Stimulated activated naive CD4-positive, alpha-beta T cell treated with Interleukin-2 at 50 U/mL for 16 hours (primary cell): ENCODE results near the gene SEC23IP.
"Not testable (repeated sequence)": the region's sequence is repeated elsewhere in the genome, so short reads cannot be mapped to it uniquely, and the experiment has no call there.

Experiments used
- DNase-seq: peaks from one replicate; lab custom pipeline; 2025; lab: John Stamatoyannopoulos, UW

The SEC23IP gene

DNA sequence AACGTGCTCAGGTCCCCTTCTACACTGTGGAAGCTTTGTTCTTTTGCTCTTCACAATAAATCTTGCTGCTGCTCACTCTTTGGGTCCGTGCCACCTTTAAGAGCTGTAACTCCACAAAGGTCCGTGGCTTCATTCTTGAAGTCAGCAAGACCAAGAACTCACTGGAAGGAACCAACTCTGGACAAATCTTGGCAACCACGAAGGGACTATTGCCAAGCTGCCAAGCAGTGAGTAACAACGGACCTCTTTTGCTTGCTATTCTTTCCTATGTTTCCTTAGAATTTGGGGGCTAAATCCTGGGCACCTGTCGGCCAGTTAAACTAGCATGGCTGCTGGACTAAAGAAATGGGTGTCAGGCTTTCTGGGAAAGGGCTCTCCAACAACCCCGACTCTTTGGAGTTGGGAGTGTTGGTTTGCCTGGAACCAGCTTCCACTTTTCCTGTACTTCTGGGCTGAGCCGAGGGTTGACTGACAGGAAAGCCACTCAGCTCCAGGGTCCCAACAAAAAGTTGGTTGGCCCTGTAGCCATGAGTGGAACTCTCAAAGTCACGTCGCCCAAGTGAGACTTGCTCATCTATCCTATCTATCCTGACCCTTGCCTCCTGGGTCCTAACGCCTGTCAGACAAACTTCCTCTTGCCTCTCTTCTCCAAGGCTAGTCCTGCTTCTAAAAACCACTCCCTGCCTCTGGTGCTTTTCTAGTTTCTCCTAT, 8.5 kb upstream of the SEC23IP start:
- not testable (repeated sequence) for DNase-seq

DNA sequence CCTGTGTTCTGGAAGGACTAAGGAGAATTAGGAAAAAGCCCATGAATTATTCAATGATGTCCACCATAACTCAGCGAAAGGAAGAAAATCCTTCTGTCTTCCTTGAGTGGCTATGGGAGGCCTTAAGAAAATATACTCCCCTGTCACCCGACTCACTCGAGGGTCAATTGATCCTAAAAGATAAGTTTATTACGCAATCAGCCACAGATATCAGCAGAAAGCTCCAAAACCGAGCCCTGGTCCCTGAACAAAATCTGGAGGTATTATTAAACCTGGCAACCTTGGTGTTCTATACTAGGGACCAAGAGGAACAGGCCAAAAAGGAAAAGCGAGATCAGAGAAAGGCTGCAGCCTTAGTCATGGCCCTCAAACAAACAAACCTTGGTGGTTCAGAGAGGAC, 6.5 kb upstream of the SEC23IP start:
- DNase-seq = not testable (repeated sequence)

DNA sequence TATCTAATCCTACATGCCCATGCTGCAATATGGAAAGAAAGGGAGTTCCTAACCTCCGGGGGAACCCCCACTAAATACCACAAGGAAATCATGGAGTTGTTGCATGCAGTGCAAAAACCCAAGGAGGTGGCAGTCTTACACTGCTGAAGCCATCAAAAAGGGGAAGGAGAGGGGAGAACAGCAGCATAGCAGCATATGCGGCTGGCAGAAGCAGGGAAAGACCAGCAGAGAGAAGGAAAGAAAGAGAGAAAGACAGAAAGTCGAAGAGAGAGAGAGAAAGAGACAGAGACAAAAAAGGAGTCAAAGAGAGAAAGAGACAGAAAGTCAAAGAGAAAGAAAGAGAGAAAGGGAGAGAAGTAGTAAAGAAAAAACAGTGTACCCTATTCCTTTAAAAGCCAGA, 3.8 kb upstream of the SEC23IP start:
- DNase-seq = not testable (repeated sequence)

DNA sequence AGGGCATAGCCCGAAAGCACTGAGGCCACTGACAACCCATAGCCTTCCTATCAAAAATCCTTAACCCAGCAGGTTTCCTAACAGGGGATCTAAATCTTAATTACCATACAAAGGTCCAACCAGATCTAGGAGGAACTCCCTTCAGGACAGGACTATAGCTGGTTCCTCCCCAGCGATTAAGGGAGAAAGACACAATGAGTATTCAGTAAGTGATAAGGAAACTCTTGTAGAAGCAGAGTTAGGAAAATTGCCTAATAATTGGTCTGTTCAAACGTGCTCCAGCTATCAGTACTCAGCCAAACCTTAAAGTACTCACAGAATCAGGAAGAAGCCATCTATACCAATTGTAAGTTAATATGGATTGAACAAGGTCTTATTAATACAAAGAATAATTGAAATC, 3.3 kb upstream of the SEC23IP start:
- DNase-seq = not testable (repeated sequence)

DNA sequence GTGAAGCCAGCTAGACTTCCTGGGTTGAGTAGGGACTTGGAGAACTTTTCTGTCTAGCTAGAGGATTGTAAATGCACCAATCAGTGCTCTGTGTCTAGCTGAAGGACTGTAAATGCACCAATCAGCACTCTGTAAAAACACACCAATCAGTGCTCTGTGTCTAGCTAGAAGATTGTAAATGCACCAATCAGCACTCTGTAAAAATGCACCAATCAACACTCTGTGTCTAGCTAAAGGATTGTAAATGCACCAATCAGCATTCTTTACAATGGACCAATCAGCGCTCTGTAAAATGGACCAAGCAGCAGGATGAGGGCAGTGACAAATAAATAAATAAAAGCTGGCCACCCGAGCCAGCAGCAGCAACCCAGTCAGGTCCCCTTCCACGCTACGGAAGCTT, 2.2 kb upstream of the SEC23IP start:
- not testable (repeated sequence) for DNase-seq

DNA sequence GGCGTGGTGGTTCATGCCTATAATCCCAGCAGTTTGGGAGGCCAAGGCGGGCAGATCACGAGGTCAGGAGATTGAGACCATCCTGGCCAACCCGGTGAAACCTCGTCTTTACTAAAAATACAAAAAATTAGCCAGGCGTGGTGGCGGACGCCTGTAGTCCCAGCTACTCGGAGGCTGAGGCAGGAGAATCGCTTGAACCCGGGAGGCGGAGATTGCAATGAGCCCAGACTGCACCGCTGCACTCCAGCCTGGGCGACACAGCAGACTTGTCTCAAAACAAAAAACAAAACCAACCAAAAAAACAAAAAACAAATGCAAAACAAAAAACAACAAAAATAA, 712 bp upstream of the SEC23IP start:
- not testable (repeated sequence) for DNase-seq

DNA sequence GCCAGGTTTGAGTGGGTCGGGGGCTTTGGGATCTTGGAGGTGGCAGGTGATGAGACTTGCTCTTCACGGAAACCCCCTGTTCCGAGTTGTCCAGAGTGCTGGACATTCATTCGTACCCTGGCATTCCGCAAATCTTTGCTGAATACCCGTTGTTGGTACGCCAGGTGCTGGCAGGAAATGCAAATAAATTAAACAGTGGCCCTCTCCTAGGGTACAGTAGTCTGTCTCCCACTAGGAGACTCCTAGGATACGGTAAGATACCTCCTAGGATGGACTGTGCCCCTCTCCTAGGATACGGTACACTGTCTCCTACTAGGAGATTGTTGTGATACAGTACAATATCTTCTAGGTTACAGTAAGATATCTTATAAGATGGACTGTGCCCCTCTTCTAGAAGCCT, 544 bp downstream of the SEC23IP start:
- no peak for DNase-seq

DNA sequence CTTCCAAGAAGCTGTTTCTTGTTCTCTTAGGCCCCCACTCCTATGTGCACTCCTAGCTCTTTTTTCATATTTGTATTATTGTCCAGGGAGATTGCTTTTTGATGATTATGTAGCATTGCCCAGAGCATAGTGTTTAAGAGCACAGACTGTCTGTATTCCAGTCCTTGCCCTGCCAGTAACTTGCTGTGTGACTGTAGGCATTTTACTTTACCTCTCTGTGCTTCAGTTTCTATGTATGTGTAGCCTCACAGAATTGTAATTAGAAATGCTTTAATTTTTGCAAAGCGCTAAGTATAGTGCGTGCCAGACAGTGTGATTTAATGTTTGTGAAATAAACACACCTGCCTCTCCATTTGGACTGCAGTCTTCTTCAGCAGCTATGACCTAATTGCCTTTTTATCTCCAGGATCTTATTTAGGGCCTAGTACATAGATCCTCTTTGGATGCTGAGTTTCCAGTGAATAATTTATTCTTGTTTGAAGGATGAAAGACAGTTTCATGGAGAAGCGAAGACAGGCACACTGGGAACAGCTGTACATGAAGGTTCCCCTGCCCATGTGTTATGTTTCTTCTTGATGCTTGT, 1.4 kb downstream of the SEC23IP start:
- no peak for DNase-seq

DNA sequence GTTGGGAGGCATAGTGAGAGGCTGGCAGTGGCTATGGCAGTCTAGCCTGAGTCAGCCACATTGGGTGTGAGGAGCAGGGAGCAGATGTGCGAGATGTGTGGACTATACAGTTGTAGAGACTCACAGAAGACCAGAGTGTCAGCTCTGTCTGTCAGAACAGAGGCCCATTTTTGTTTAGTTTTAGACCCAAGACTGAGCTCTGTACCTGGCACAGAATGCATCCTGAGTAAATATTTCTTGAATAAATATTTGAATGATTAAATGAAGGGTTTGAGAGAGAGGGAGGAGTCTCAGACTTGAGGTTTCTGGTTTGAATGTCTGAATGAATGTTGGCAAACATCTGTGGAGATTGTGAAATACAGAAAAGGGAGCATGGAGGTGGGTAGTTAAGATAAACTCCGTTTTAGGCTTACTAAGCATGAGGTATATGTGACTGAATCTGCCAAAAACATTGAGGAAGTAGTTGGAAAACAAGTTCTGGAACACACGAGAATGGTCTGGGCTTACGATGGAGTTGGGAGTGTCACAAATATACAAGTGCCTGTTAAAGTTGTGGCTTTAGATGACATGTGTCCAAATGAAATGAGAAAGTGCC, 3.6 kb downstream of the SEC23IP start:
- DNase-seq = no peak

DNA sequence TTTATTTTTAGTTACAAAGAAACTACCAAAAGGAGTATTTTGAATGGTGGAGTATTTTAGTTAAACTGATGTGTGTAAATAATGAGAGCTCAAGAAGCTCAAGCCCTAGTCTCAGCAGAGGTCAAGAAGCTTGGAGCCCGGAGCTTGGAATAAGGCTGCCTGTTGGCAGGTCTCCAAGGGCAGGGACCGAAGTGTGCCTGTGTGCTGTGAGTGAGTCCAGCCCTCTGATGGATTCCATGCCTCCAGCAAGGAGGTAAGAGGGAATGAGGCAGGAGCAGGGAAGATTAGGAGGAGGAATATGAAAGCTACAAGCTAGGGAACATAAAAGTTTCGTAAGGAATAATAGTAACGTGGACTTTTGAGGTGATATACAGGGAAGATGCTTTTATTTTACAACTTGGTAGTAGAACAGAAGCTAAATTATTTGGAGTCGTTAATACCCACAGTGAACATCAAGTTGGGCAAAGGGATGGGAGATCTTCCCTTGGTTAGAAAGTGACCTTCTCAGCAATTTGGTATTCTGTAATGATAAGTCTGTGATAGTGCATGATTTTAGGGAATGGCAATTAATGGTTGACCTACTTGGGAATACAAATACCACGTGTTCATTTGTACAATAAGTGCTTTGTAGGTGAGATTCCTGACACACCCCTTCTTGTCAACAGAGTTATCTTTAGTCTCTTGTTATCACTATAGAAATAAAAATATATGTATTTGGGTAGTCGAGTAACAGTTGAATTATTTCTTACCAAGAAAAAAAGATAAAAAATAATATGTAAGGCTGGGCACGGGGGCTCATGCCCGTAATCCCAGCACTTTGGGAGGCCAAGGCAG, 4.6 kb downstream of the SEC23IP start:
- DNase-seq = no peak

DNA sequence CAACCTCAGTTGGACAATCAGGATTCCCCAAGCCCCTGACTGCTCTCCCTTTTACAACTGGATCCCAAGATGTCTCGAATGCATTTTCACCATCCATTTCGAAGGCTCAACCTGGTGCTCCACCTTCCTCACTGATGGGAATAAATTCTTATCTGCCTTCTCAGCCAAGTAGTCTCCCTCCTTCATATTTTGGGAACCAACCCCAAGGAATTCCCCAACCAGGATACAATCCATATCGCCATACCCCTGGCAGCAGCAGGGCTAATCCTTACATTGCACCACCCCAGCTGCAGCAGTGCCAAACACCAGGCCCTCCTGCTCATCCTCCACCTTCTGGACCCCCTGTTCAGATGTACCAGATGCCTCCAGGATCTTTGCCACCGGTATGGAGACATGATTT, 6.0 kb downstream of the SEC23IP start:
- no peak for DNase-seq

DNA sequence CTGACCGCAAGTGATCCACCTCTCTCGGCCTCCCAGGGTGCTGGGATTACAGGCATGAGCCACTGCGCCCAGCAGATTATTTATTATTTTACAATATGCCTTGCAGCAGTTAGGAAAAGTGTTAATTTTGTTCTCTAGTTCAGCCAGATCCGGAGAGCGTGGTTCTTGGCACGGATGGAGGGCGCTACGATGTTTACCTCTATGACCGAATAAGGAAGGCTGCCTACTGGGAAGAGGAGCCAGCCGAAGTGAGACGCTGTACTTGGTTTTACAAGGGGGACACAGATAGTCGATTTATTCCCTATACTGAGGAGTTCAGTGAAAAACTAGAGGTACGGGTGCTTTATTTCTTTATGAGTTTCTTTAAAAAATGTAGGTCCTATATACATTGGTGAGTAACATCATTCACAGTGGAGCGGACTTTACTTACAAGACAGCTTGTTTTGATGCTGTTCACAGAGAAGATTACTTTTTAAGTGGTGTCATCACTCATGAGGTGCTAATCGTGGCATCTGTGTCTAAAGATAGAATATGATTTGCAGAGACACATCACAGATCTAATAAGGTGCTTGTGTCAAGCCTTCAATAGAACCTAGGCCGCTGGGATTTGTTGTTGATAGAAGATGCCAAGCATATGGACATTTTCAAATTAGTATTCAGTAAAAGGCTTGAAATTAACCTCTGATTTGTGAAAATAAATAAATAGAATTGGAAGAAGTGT, 11.6 kb downstream of the SEC23IP start:
- DNase-seq = no peak

DNA sequence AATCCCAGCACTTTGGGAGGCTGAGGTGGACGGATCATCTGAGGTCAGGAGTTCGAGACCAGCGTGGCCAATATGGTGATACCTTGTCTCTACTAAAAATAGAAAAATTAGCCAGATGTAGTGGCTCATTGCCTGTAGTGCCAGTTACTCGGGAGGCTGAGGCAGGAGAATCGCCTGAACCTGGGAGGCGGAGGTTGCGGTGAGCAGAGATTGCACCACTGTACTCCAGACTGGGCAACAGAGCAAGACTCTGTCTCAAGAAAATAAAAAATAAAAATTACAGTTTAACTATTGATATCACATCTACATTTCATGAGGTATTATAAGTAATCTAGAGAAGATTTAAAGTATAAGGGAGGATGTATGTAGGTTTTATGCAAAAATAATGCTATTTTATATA, 15.2 kb downstream of the SEC23IP start:
- not testable (repeated sequence) for DNase-seq

DNA sequence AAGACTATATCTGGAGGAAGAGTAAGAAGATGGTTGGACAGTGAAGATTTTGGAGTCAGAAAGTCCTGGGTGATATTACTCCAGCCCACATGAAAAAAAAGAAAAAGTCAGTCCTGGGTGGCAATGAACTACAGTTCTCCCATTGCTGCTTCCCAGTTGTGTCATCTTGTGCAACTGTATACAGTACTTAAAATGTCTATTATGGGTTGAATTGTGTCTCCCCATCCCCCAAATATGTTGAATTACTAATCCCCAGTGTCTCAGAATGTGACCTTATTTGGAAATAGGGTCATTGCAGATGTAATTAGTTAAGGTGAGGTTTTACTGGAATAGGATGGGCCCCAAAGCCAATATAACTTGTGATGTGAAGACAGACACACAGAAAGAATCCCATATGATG, 15.6 kb downstream of the SEC23IP start:
- DNase-seq = no peak

DNA sequence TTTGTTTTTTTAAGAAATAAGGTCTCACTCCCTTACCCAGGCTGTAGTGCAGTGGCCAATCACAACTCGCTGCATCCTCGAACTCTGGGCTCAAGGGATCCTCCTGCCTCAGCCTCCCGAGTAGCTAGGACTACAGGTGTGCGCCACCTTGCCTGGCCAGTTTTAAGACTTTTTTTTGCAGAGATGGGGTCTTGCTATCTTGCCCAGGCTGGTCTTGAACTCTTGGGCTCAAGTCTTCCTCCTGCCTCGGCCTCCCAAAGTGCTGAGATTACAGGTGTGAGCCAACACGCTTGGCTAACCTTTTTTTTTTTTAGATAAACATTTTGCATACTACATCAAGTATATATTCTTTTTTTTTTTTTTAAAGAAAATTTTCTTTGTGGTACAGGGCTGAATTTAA, 18.2 kb downstream of the SEC23IP start:
- DNase-seq = no peak

DNA sequence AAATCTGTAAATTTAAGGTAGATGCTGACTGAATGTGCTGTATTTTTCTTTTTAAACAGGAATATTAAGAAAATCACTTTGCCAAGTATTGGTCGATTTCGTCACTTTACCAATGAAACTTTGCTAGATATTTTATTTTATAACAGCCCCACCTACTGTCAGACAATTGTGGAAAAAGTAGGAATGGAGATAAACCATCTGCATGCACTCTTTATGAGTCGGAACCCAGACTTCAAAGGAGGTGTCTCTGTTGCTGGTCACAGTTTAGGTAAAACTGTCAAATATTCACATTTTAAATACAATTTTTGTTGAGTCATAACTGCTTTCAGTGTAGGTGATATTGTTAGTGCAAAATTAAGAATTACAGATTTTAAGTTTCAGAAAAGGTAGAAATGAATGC, 25.2 kb downstream of the SEC23IP start:
- DNase-seq = no peak

DNA sequence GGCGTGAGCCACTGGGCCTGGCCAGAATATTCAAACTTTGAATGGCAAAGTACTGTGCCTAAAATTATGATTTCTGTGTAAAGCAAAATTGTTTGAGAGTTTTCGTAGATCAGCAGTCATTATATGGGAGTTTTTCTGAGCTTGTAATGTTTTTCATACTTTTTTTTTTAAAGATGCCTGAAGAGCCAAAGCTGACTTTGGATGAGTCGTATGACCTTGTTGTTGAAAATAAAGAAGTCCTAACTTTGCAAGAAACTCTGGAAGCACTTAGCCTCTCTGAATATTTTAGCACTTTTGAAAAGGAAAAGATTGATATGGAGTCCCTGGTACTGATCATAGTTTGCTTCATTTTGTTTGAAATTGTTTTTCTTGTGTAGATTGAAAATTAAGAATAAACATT, 26.7 kb downstream of the SEC23IP start:
- DNase-seq = no peak

DNA sequence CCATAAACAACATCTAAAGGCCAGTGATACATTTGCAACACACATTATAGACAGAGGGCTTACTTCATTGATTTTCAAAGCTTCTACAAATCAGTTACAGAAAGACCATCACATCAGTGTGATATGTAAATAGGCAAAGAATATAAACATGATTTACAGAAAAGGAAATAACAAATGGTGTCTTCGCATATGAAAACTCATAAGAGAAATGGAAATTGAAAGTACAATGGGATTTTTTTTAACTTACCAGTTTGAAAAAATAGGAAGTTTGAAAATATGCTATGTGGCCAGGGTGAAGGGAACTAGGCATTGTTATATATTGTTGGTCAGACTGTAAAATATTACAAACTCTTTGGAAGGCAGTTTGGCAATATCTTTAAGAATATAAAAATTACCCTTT, 27.3 kb downstream of the SEC23IP start:
- no peak for DNase-seq

DNA sequence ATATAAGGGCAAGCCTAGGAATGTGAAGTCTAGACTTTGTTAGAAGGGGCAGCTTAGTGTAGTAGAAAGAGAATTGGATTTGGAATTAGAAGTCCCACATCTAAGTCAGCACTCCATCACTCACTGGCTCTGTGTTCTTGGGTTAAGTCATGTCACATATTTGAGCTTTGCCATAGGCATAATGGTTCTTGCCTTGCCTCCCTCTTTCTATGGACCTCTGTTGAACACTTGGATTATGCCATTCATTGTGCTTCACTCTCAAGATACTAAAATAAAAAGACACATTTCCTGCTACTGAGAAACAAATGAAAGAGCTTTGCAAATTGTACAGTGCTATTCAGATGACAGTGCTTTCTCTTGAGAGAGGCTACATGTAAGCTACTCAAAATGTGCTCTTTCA, 35.9 kb downstream of the SEC23IP start:
- DNase-seq = no peak

DNA sequence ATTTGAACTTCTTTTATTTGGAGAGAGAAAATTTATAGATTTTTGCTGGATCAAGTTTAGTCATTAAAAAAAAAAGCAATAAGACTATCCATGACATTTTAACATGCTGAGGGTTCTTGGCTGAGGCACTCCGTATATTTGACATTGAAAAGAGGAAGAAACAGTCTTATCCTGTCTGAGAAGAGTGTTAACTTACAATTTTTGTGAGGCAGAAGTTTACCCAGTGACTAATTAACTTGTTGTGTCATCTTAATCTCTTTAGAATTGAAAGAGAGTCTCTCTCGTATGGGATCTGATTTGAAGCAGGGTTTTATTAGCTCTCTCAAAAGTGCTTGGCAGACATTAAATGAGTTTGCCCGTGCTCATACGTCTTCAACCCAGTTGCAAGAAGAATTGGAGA, 39.3 kb downstream of the SEC23IP start:
- DNase-seq = no peak

DNA sequence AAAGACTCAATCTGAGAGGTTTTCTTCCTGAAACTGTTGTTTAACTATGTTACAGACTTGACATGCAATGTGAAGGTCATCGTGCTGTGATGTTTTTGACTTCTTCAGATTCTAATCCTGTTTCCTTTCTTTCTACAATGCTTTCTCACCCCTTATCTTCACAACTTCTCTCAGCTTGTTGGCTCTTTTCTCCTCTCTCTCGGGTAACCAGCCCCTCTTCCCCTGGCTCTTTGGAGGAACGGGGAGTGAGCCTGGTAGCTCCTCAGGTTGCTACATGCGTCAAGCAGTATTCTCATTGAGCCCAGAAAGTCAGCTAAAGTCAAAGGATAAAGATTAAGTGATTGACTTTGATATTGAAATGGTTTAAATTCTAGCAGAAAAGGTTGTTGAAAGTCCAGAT, 40.1 kb downstream of the SEC23IP start:
- DNase-seq = no peak

DNA sequence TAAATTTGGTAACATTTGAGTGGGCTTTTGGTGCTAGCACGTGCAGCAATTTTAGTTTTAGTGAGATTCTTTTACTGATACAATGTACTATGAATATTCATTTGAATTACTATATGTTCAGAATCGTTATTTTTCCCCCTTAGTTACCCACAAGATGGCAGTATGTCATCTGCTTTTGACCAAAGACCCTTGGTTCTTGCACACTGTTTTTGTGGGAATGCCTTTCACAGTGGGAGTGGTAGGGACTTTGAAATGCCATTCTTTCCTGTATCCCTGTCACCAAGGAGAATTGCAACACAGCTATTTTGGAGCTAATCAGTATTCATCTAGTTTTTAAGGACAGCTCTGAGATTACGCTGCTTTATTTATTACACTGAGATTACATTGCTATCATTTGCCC, 40.6 kb downstream of the SEC23IP start:
- DNase-seq = no peak
